Colonic mucosa (tissue), 4 donors: Measurements from ENCODE around the gene NIPSNAP3A. TPM values are rescaled to one million over a fixed set of nuclear protein-coding genes. Genes with fewer than 3 reads are reported as not detected.

Experiments
- DNase-seq: peaks from one replicate; pipeline ENCODE4 v3.0.0-alpha.2; 2020
- H3K27ac ChIP-seq: fragments of 200-600 bp; one replicate; pipeline ENCODE4 v1.8.0; 2021
- H3K27me3 ChIP-seq: fragments of 200-600 bp; one replicate; pipeline ENCODE4 v1.8.0; 2021
- H3K36me3 ChIP-seq: fragments of 200-600 bp; one replicate; pipeline ENCODE4 v1.8.0; 2021
- H3K4me1 ChIP-seq: fragments of 200-600 bp; one replicate; pipeline ENCODE4 v1.8.0; 2021; ENCODE audit warnings: mild to moderate bottlenecking
- H3K4me3 ChIP-seq: fragments of 200-600 bp; one replicate; pipeline ENCODE4 v1.8.0; 2021
- H3K9ac ChIP-seq, 2 donors: one replicate each; pipeline ENCODE4 v1.7.0; 2013; ENCODE audit warnings: control low read depth in 2 of 2, low read depth in 2 of 2, low read length in 2 of 2
- H3K9me3 ChIP-seq: fragments of 200-600 bp; one replicate; pipeline ENCODE4 v1.8.0; 2021
- intact Hi-C: fragments of 100-400 bp; cut with DNase I; formaldehyde crosslinking; loops from one replicate; pipeline ENCODE4 v1.14.1; 2022
- total RNA-seq, 2 donors: library from RNA; stranded (reverse); fragmentation: NEBNext Ultra II Directional in 1 of 2; extraction: Animal tissue kit (Norgen Biotek cat#: 25700) in 1 of 2; gene quantifications; one replicate each; pipeline ENCODE4 v1.2.1, GENCODE V29; 2021
- TF ChIP-seq, protein P1 (sequence below): fragments of 200-600 bp; IDR thresholded peaks from one replicate; pipeline ENCODE4 v1.8.0; 2022; ENCODE audit warnings: antibody characterized with exemption, mild to moderate bottlenecking
- donor health status: healthy.
- donor health status: DM: no; HTN: no; CAD: no.
- donor health status: DM: no; HTN: no; CAD: no.

NIPSNAP3A gene
- total RNA-seq, 2 donors from 2014 or later: 25.4 to 49.6 TPM

DNA sequence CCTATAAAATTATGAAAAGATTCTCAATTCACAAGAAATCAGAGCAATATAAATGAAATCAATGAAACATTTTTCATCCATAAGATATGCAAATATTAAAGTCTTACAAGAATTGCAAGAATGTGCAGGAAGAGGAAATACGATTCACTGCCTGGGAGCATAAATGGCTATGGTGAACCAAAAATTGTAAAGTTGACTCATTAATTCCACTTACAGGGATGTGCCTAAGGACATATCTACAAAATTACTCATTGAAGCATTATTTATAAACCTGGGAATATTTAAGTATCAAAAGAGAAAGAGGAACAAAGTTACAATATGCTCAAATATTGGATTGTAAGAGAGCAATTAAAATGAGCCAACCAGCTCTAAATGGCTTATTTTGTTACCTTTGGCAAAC, 6.9 kb upstream of the NIPSNAP3A start:
- intact Hi-C loops: no loop called here
- H3K9ac ChIP-seq: no peak overlapping the region
- no peak for DNase-seq

GRCh38 chr9:104743376-104743985, 4.0 kb upstream of the NIPSNAP3A start:
- Histone ChIP-seq H3K27me3 (no peaks in the 10 kb centered on the region), H3K9ac (no peak overlapping the region), H3K27ac (no peak overlapping the region), H3K36me3 (no peaks in the 10 kb centered on the region), H3K4me3 (no peak overlapping the region), H3K9me3 (no peaks in the 10 kb centered on the region), H3K4me1 (no peaks in the 10 kb centered on the region)
- TF ChIP-seq, protein P1, sequence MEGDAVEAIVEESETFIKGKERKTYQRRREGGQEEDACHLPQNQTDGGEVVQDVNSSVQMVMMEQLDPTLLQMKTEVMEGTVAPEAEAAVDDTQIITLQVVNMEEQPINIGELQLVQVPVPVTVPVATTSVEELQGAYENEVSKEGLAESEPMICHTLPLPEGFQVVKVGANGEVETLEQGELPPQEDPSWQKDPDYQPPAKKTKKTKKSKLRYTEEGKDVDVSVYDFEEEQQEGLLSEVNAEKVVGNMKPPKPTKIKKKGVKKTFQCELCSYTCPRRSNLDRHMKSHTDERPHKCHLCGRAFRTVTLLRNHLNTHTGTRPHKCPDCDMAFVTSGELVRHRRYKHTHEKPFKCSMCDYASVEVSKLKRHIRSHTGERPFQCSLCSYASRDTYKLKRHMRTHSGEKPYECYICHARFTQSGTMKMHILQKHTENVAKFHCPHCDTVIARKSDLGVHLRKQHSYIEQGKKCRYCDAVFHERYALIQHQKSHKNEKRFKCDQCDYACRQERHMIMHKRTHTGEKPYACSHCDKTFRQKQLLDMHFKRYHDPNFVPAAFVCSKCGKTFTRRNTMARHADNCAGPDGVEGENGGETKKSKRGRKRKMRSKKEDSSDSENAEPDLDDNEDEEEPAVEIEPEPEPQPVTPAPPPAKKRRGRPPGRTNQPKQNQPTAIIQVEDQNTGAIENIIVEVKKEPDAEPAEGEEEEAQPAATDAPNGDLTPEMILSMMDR: peak; percentile 59
- no peak for DNase-seq
- intact Hi-C loops: no loop called here

More for the DNA sequence above, 6.9 kb upstream of the NIPSNAP3A start:
- Histone ChIP-seq H3K4me3 (no peak overlapping the region), H3K27ac (no peak overlapping the region), H3K9me3 (no peaks in the 10 kb centered on the region), H3K27me3 (no peaks in the 10 kb centered on the region), H3K4me1 (no peaks in the 10 kb centered on the region), H3K36me3 (no peaks in the 10 kb centered on the region)
- TF ChIP-seq, protein P1: no peak

DNA sequence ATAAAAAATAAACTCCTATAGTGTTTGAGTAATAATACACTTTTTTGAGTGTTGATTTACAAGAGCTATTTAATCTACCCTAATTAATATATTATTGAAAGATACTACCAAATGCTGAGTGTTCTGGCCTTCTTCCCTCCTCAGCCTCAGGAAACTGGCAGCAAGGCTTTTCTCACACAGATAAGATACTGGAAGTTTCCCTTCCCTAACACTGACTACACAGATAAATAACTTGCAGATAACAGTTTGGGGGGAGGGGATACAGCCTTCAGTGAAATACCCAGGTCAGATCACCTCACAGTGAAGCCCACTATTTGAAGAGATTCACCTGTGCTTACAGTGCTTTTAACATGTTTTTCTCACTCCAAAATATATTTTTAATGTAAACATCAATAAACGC, 1.6 kb upstream of the NIPSNAP3A start:
- no peak for DNase-seq
- H3K9ac ChIP-seq: no peak overlapping the region
- no peaks in the 10 kb centered on the region for H3K9me3 ChIP-seq
- intact Hi-C loops: no loop called here
- H3K4me1 ChIP-seq: no peaks in the 10 kb centered on the region
- H3K27me3 ChIP-seq: no peaks in the 10 kb centered on the region
- no peaks in the 10 kb centered on the region for H3K36me3 ChIP-seq
- H3K4me3 ChIP-seq: no peak overlapping the region
- TF ChIP-seq, protein P1: no peak
- no peak overlapping the region for H3K27ac ChIP-seq

DNA sequence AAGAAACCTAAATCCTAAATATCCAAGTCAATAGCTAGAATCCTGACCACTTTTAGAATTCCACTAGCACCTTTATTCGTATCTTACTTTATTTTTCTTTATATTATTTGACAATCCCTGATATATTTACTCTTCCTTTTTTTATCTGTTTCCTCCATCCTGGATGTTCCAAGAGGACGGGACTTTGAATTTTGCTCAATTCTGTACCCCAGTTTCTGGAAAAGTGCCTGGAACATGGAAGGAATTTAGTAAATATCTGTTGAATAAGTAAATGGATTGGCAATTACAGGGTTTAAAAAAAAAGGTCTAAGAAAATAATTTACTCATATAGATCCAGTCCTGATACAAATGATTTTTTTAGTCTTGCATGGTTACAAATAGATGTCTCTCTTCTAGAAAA, 1.2 kb upstream of the NIPSNAP3A start:
- no peak for DNase-seq
- H3K27me3 ChIP-seq: no peaks in the 10 kb centered on the region
- TF ChIP-seq, protein P1: no peak
- H3K27ac ChIP-seq: no peak overlapping the region
- H3K9ac ChIP-seq: no peak overlapping the region
- H3K4me1 ChIP-seq: no peaks in the 10 kb centered on the region
- intact Hi-C loops: no loop called here
- no peak overlapping the region for H3K4me3 ChIP-seq
- no peaks in the 10 kb centered on the region for H3K36me3 ChIP-seq
- H3K9me3 ChIP-seq: no peaks in the 10 kb centered on the region

GRCh38 chr9:104746798-104747197, 685 bp upstream of the NIPSNAP3A start:
- no peaks in the 10 kb centered on the region for H3K27me3 ChIP-seq
- H3K4me3 ChIP-seq: peak overlapping the region; percentile 70
- H3K36me3 ChIP-seq: no peaks in the 10 kb centered on the region
- no peaks in the 10 kb centered on the region for H3K9me3 ChIP-seq
- H3K4me1 ChIP-seq: no peaks in the 10 kb centered on the region
- H3K9ac ChIP-seq: peak overlapping the region; percentile 80 to 85
- intact Hi-C loops: no loop called here
- H3K27ac ChIP-seq: peak overlapping the region; percentile 92
- TF ChIP-seq, protein P1: no peak
- DNase-seq: no peak
